Measurements from ENCODE around the gene MAGI1. TPM values are rescaled to one million over a fixed set of nuclear protein-coding genes. Genes with fewer than 3 reads are reported as not detected.

The MAGI1 gene
- total RNA-seq, 1 experiment from 2014 or later, result 58.2 TPM

GRCh38 chr3:65778968-65779367, 259.8 kb downstream of the MAGI1 start:
- Mint-ChIP-seq H3K36me3 (no peaks in the 10 kb centered on the region), H3K9me3 (no peaks in the 10 kb centered on the region), H3K27ac (0 out of 2 replicates have a peak overlapping the region, but pooled peaks have one; percentile 29), H3K27me3 (ENCODE audit: low read depth) (no peaks in the 10 kb centered on the region), H3K4me1 (peaks cover 27% of the 10 kb centered on the region), H3K4me3 (no peak overlapping the region)
- ChIA-PET POLR2A (no interaction called here), CTCF (no interaction called here)
- TF ChIP-seq ZBTB21 (CRISPR knock-in tag; IDR thresholded peaks at IDR 0.05; ENCODE audit: borderline replicate concordance), result no peak
- TF ChIP-seq NFE2L1 (CRISPR knock-in tag; IDR thresholded peaks at IDR 0.05), result no peak
- TF ChIP-seq MXD4 (CRISPR knock-in tag; IDR thresholded peaks at IDR 0.05; ENCODE audit: borderline replicate concordance), result no peak
- no peak for TF ChIP-seq ESRRA (CRISPR knock-in tag; IDR thresholded peaks at IDR 0.05; ENCODE audit: borderline replicate concordance)
- no peak for TF ChIP-seq ZBTB43 (CRISPR knock-in tag; IDR thresholded peaks at IDR 0.05)
- TF ChIP-seq PRRX2 (CRISPR knock-in tag; IDR thresholded peaks at IDR 0.05), result no peak
- no peak for TF ChIP-seq E2F4 (CRISPR knock-in tag; IDR thresholded peaks at IDR 0.05; ENCODE audit: borderline replicate concordance, low read depth)
- TF ChIP-seq TEAD4 (CRISPR knock-in tag; IDR thresholded peaks at IDR 0.05), result no peak
- no peak for TF ChIP-seq ZNF281 (CRISPR knock-in tag; IDR thresholded peaks at IDR 0.05)
- no peak for TF ChIP-seq FOXK1 (CRISPR knock-in tag; IDR thresholded peaks at IDR 0.05)
- ATAC-seq, result no peak
- no peak for DNase-seq (ENCODE audit: low spot score)

- Mint-ChIP-seq H3K4me1 (peaks cover 34% of the 10 kb centered on the region), H3K9me3 (no peaks in the 10 kb centered on the region), H3K27ac (no peak overlapping the region), H3K4me3 (no peak overlapping the region), H3K27me3 (ENCODE audit: low read depth) (no peaks in the 10 kb centered on the region), H3K36me3 (no peaks in the 10 kb centered on the region)
- ATAC-seq, result no peak
- CTCF ChIA-PET, result no interaction called here
- POLR2A ChIA-PET, result no interaction called here
- TF ChIP-seq NR3C1 (CRISPR knock-in tag; conservative IDR thresholded peaks at IDR 0.05; ENCODE audit: low read depth) (no peak), ZNF416 (CRISPR knock-in tag; IDR thresholded peaks at IDR 0.05) (no peak), FOXJ3 (CRISPR knock-in tag; IDR thresholded peaks at IDR 0.05; ENCODE audit: borderline replicate concordance) (no peak), HMGXB4 (CRISPR knock-in tag; IDR thresholded peaks at IDR 0.05) (no peak)
- TF ChIP-seq, protein P1, sequence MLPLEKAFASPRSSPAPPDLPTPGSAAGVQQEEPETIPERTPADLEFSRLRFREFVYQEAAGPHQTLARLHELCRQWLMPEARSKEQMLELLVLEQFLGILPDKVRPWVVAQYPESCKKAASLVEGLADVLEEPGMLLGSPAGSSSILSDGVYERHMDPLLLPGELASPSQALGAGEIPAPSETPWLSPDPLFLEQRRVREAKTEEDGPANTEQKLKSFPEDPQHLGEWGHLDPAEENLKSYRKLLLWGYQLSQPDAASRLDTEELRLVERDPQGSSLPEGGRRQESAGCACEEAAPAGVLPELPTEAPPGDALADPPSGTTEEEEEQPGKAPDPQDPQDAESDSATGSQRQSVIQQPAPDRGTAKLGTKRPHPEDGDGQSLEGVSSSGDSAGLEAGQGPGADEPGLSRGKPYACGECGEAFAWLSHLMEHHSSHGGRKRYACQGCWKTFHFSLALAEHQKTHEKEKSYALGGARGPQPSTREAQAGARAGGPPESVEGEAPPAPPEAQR (CRISPR knock-in tag; IDR thresholded peaks at IDR 0.05), result no peak
- DNase-seq (ENCODE audit: low spot score), result no peak
Observed at GRCh38 chr3:65777050-65777449, 261.7 kb downstream of the MAGI1 start.

Data from WTC11 (cell line).